HepG2 (cell line): ENCODE results near the gene SERPINF2. TPM values are rescaled to one million over a fixed set of nuclear protein-coding genes. Genes with fewer than 3 reads are reported as not detected.

Experiments used
- ARID5B ChIP-seq: IDR thresholded peaks from 2 replicates; pipeline ENCODE4 v1.4.0; 2020; ENCODE audit warnings: mild to moderate bottlenecking, missing genetic modification reagents
- GLMP ChIP-seq: sonication (generic); formaldehyde crosslinking; IDR thresholded peaks from 2 replicates; pipeline ENCODE4 v1.9.0; 2021; ENCODE audit warnings: missing genetic modification reagents, mild to moderate bottlenecking, borderline replicate concordance
- JDP2 ChIP-seq: sonication (generic); formaldehyde crosslinking; IDR thresholded peaks from 2 replicates; pipeline ENCODE4 v1.8.1; 2022; ENCODE audit warnings: missing genetic modification reagents, borderline replicate concordance
- KAT2B ChIP-seq: fragments of 150-350 bp; IDR thresholded peaks from 2 replicates; pipeline ENCODE4 v1.6.1; 2014; ENCODE audit warnings: low read depth, low read length, borderline replicate concordance
- MXD1 ChIP-seq: sonication (generic); formaldehyde crosslinking; IDR thresholded peaks from 2 replicates; pipeline ENCODE4 v1.4.0; 2020; ENCODE audit warnings: mild to moderate bottlenecking, missing genetic modification reagents
- RAD21 ChIP-seq: fragments of 450-650 bp; formaldehyde crosslinking; IDR thresholded peaks from 2 replicates; pipeline ENCODE4 v1.5.0; 2020; ENCODE audit warnings: mild to moderate bottlenecking
- REST ChIP-seq, 2 experiments: IDR thresholded peaks; 2 replicates each; pipeline ENCODE4 v1.6.1; 2011 to 2012; ENCODE audit warnings: low read length in 2 of 2, borderline replicate concordance in 1 of 2, low read depth in 1 of 2, mild to moderate bottlenecking in 1 of 2, moderate library complexity in 1 of 2
- SMYD3 ChIP-seq: sonication (generic); formaldehyde crosslinking; IDR thresholded peaks from 2 replicates; pipeline ENCODE4 v1.8.1; 2023; ENCODE audit warnings: mild to moderate bottlenecking, missing genetic modification reagents
- TOPORS ChIP-seq: sonication (generic); formaldehyde crosslinking; IDR thresholded peaks from 2 replicates; pipeline ENCODE4 v1.8.0; 2023; ENCODE audit warnings: mild to moderate bottlenecking, missing genetic modification reagents
- ZMAT3 ChIP-seq: sonication (generic); formaldehyde crosslinking; conservative IDR thresholded peaks from 2 replicates; pipeline ENCODE4 v1.7.0; 2021; ENCODE audit warnings: missing genetic modification reagents
- ZNF282 ChIP-seq: fragments of 450-650 bp; IDR thresholded peaks from 2 replicates; pipeline ENCODE4 v1.6.1; 2018; ENCODE audit not compliant: partially characterized antibody
- ZNF512 ChIP-seq: sonication (generic); formaldehyde crosslinking; IDR thresholded peaks from 2 replicates; pipeline ENCODE4 v1.4.0; 2020; ENCODE audit warnings: mild to moderate bottlenecking, missing genetic modification reagents
- ZNF704 ChIP-seq: sonication (generic); formaldehyde crosslinking; IDR thresholded peaks from 2 replicates; pipeline ENCODE4 v1.8.1; 2023; ENCODE audit warnings: mild to moderate bottlenecking, inconsistent platforms, moderate library complexity, missing genetic modification reagents, borderline replicate concordance
- polyA plus RNA-seq, 8 experiments: library from polyadenylated mRNA; depleted of rRNA in 3 of 8; stranded (reverse) in 7 of 8; unstranded in 1 of 8; fragments of >200 nt; fragmentation: Illumina TruSeq in 4 of 8; extraction: Trizol in 4 of 8; gene quantifications; 2 replicates each; pipeline versions ENCODE4 v1.2.1 to v1.2.3, GENCODE V29; 2011 to 2016; ENCODE audit warnings: low read depth in 4 of 8, missing spikeins in 1 of 8, mixed read lengths in 1 of 8; ENCODE audit not compliant: insufficient read depth in 1 of 8
- total RNA-seq, 5 experiments: library from RNA; depleted of rRNA; stranded (reverse); fragments of >200 nt; fragmentation: Illumina TruSeq; extraction: Trizol; gene quantifications; 2 replicates each; pipeline ENCODE4 v1.2.3, GENCODE V29; 2016; ENCODE audit warnings: low read depth in 1 of 5

Gene SERPINF2
- total and polyA plus RNA-seq, 2 of the 13 experiments (the other 11 are each of a cell fraction or from before 2014, with no cell fraction given), result 309 to 548 TPM

GRCh38 chr17:1716912-1717695 lies 25.6 kb upstream of the SERPINF2 start (continued):
- no peak for TF ChIP-seq ZNF704 (CRISPR knock-in tag)
- TF ChIP-seq TOPORS (CRISPR knock-in tag), result no peak
- TF ChIP-seq KAT2B, result no peak
- TF ChIP-seq ARID5B (CRISPR knock-in tag), result no peak
- 0 out of 2 replicates have a peak, but pooled peaks have one; percentile 55 for TF ChIP-seq ZMAT3 (CRISPR knock-in tag)
- no peak for TF ChIP-seq RAD21 (CRISPR knock-in tag)
- TF ChIP-seq JDP2 (CRISPR knock-in tag), result no peak
- TF ChIP-seq GLMP (CRISPR knock-in tag), result no peak
- no peak for TF ChIP-seq REST (IDR thresholded peaks at IDR 0.05; ENCODE audit: borderline replicate concordance in 1 of 2, low read depth in 1 of 2, low read length in 2 of 2)
- no peak for TF ChIP-seq SMYD3
- TF ChIP-seq ZNF282, result no peak
- TF ChIP-seq ZNF512 (CRISPR knock-in tag), result no peak
- no peak for TF ChIP-seq MXD1
